Kidney glomerular epithelial cell (primary cell): ENCODE data around the gene MINDY4.

Source experiments
- DNase-seq: peaks from one replicate; lab custom pipeline; 2025; lab: John Stamatoyannopoulos, UW

MINDY4 gene

GRCh38 chr7:30915005-30915601 lies 143.9 kb downstream of the MINDY4 start:
- DNase-seq: no peak

- DNase-seq: no peak
These were observed 144.5 kb downstream of the MINDY4 start for GRCh38 chr7:30915751-30916150.

- no peak for DNase-seq
These were observed 145.0 kb downstream of the MINDY4 start for GRCh38 chr7:30916255-30916654.

GRCh38 chr7:30916767-30917166 lies 145.6 kb downstream of the MINDY4 start:
- DNase-seq: no peak

- DNase-seq: no peak
These were observed 146.1 kb downstream of the MINDY4 start for GRCh38 chr7:30917216-30917893.

DNA sequence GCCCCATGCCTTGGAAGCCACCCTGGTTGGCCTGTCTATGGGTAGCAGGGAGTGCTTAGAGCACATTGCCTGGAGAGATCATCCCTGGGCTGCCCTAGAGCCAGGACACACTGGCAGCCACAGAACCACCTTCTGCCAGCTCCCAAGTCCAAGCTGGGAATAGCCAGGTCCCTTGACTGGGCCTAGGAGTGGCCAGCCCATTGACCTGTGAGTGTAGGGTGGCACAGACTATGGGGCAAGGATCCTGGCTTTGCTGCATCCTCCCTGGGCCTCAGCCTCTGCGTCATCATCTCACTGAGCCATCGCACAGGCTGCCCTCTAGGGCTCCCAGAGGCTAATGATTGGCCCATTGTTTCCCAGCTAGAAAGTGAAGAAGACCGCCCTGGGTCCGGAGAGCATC lies 147.5 kb downstream of the MINDY4 start:
- DNase-seq: no peak

DNA sequence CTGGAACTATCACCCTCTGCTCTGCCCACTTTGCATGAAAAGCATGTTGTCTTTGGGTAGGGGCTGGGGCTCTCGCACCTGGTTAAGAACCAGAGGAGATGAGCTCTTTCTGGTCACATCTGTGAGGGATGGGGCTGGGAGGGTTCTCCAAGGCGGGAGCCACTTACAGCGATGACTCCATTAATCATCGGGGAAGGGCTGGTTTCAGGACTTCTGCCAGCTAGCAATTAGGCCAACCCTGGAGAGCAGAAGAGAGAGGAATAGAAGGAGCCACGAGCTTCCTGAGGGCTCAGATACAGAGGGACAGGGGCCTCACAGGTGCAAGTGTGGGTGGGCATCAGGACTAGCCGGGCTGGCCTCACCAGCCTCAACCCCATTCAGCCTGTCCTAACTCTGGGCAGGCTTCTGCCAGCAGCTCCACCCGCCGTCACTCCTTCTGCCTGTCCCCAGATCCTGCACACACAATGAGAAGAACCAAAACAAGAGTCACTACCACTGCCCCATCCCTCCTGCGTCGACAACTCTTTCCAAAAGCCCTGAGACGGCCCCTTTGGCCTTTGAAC lies 148.9 kb downstream of the MINDY4 start:
- DNase-seq: no peak

DNA sequence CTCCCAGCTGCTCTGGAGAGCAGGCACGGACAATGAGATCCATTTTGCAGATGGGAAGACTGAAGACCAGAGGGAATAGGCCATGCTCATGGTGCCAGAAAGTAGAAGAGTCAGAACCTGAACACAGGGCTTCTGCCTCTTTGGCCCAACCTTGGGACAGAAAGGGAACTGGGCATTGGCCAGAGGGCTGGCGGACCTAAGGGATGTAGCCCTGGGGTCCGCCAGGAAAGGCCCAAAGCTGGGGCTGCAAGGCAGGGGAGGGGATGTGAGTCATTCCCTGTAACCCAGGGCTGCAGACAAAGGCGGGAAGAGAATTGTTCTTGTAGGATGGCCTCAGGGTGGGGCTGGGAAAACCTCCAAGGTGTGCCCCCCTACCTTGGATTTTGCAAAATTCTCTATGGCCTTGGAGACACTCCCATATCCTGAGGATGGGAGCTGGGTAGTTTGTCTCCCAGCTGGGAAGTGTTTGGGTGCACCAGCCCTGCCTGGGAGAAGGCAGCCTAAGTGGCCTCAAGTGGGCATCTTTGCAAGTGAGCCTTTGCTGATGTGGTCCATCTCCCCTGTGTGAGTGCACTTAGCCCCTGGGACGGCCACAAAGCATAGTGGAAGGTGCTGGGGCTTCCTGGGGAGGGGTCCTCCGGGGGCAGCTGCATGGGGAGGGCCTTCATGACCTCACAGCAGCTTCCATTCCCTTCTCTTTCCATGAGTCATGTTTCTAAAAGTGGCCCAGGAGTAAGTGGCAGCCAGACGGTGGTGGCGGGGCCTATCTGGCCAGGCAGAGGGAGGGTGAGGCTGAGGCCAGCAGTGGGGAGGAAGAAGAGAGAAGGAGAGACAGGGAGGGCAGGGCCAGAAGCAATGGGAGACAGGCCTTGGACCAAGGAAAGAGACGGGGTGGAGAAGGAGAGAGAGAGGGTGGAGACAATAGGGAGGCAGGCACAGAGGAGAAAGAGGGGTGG lies 149.6 kb downstream of the MINDY4 start:
- DNase-seq: peak; percentile 3

GRCh38 chr7:30921540-30922401 lies 150.6 kb downstream of the MINDY4 start:
- DNase-seq: no peak

DNA sequence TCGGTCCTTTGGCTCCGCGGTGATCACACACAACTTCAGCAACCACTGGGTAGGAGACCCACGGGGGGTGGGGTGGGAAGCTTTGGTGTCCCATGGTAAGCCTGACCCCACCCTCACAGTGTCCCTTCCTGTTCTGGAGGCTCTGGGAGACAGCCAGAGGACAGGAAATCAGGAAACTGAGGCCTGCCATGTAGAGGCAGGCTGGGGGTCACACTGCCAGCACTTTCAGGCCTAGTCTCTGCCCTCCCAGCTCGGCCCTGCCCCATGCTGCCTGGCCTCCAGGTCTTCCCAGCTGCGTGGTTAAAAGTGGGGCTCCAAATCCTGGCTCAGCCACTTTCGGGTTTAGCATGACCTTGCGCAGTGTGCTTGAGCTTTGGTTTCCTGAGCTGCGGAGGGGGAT lies 151.4 kb downstream of the MINDY4 start:
- no peak for DNase-seq

GRCh38 chr7:30923009-30923773 lies 152.0 kb downstream of the MINDY4 start:
- DNase-seq: no peak

DNA sequence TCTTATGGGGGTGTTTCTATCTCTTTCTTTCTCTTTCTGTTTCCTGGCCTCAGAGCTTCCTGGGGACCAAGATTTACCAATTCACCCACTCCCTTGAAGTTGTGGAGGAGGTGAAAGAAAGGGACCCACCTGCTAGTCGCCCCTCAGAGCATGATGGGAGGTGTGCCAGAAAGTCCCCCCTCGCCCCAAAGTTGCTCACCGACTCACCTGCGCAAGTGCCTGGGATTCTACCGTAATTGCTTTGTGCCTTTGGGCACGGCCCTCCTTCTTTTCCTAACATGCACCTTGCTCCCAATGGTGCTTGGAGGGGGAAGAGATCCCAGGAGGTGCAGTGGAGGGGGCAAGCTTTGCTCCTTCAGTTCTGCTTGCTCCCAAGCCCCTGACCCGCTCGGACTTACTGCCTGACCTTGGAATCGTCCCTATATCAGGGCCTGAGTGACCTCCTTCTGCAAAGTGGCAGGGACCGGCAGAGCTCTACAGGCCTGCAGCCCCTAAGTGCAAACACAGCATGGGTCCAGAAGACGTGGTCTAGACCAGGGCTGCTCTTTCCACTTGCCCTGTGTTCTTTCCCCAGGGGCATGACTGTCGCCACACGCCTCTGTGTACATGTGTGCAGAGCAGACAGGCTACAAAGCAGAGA lies 152.7 kb downstream of the MINDY4 start:
- DNase-seq: no peak

GRCh38 chr7:30924624-30925023 lies 153.4 kb downstream of the MINDY4 start:
- no peak for DNase-seq

GRCh38 chr7:30925117-30925516 lies 153.9 kb downstream of the MINDY4 start:
- DNase-seq: no peak

DNA sequence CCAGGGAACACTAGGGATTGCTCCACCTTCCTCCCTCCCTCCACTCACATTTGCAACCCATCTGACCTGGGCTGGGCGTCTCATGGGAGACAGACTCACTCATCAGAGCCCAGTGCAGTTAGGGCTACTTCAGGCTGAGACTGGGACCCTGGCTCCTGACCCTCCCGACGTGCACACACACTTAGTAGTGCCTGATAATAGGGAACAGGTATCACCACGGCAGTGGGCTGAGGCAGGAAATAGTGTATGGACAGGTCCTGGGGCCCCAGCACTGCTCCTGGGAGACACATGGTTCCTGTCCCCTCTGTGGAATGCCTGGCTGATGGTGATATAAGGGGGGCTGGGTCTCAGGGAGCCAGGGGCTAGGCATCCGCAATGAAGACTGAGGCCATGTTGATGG lies 154.7 kb downstream of the MINDY4 start:
- no peak for DNase-seq

GRCh38 chr7:30926313-30926712 lies 155.1 kb downstream of the MINDY4 start:
- no peak for DNase-seq

DNA sequence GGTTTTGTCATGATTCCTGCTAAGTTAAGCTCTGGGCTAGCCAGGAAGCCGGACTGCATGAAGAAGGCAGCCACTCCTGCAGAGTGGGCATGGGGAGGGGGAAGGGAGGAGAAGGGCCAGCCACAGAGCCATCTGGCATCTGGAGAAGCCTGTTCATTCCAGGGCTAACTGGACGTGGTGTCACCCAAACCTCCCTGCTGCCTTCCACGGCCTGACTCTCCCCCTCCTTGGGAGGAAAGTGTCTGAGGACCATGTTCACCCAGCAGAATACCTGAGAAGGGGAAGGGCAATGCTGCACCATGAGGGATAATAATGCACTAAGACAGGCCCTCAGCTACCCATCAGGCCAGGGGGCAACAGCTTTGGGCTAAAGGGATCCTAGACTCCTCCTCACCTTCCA lies 155.8 kb downstream of the MINDY4 start:
- no peak for DNase-seq

- no peak for DNase-seq
These were observed 156.3 kb downstream of the MINDY4 start for GRCh38 chr7:30927559-30927958.

DNA sequence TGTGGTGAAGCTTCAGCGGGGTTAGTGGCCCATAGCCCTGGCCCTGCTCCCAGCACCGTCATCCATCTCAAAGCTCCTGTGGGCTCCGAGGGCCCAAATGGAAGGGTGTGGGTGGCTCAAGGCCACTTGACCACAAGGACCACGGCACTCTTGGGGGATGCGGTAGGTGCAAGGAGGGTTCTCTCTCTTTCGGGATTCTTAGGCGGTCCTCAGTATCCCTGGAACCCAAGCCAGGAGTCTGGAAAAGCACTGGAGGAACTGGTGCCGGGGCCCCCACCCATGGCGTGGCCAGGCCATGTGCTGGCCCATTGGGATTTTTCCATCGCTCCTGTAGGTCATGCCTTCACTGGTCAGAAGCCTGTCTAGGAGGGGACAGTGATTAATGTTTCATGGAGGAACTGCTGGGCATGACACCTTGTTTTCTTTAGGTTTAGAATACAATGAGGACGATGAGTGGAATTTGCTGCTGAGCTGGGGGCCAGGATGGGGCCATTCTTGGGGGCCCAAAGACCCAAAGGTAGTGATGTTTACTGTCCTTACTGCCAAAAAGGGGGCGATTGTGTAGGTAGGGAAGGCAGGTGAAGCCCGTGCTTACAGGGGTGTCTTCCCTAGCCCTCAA lies 157.1 kb downstream of the MINDY4 start:
- DNase-seq: no peak

DNA sequence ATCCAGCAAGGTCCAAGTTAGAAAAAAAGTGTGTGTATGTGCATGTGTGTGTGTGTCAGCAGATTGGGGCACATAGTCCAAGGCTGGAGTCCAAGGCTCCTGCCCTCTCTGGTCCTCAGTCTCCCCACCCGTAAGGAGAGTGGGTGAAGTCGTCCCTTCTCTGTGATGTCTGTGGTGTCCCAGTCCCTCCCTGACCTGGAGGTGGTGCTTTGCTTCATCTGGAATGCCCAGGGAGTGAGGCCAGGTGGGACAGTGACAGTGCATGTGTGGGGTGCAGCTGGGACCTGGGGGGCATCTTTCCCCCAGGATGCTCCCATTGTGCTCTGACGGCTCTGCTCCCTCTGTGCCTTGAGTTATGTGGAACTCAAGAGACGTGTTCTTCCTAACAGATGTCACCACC lies 158.5 kb downstream of the MINDY4 start:
- no peak for DNase-seq
